HG03064 (cell line): ENCODE data around the gene URB2.
"Not testable (repeated sequence)": the region's sequence is repeated elsewhere in the genome, so short reads cannot be mapped to it uniquely, and the experiment has no call there.

ENCODE experiments used
- ATAC-seq: cut with Tn5 transposase; IDR thresholded peaks from one replicate; pipeline ENCODE4 v1.9.1; 2021; ENCODE audit warnings: low read depth; ENCODE audit not compliant: unreplicated experiment

Gene URB2

DNA sequence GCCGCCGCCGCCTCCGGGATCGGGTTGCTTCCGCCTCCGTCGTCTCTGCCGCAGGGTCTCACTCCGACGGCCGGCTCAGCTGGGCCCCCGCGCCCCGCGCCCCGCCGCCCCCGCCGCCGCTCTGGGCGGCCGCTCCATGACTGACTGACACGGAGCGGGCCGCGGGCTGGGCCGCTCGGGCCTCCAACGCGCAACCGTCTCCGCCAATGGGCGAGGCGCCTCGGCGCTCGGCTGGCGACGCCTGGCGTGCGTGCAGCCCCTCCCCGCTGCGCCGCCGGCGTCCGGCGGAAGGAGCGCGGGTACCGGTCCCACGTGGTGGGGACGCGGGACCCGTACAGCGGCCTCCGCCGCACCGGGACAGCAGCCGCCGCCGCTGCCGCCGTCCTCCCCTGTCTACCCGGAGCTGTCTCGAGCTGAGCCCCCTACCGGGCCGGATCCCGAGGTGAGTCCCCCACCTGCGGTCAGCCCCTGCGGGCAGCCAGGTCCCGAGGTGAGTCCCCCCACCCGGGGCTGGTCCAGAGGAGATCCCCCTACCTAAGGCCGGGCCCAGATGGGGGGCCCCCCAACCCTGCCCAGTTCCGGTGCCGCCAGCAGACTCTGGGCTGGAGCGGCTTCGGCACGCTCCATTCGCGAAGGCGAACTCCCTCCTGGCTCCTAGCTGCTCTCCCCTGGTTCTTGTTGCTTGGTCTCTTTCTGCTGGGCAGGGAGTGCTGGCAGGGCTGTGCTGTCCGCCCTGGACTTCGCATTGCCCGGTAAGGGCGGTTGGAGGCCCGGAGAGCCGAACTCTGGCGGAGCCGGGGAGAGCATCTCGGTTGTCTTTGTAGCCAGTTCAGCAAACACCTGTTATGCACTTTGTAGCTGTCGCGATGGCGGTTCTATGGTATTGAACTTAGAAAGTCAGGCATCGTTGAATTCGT, at the start of gene URB2, which contains the start of gene TAF5L:
Gene URB2 (plus strand): TSS at position 333 of the 917 bp plus-strand sequence. CDS start 1,387 bp downstream, outside the sequence.
Gene TAF5L (minus strand): TSS at position 208 of the 917 bp plus-strand sequence. CDS start 11,640 bp downstream, outside the sequence.
- peak; percentile 79 for ATAC-seq

GRCh38 chr1:229578168-229579058, 47.6 kb upstream of the URB2 start:
- ATAC-seq = peak; percentile 30

DNA sequence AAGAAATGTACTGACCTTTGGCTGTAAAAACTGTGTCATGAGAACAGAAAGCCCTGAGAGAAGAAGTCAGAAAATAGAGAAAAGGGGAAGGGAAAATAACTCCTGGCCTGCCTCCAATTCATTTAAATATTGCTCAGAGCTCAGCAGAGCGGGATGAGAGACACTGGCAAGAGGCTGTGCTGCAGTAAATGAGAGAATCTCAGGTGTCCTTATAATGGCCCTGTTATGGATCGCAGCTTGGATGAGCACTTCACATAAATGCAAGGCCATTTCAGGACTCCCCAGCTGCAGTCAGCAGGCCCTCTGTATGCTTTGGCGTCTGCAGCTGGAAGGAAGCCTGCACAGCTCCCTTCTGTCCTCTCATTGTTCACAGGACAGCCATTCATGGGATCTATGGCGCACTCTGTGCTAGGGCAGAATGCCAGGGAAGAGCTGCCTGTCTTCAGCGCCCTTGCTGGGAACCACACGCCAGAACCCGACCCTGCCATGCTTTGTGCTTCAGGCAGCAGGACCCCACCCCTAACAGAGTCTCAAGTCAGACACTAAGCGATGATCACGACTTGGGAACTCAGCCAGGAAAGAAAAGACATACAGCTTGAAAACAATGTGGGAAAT, 46.9 kb upstream of the URB2 start:
- peak; percentile 95 for ATAC-seq

DNA sequence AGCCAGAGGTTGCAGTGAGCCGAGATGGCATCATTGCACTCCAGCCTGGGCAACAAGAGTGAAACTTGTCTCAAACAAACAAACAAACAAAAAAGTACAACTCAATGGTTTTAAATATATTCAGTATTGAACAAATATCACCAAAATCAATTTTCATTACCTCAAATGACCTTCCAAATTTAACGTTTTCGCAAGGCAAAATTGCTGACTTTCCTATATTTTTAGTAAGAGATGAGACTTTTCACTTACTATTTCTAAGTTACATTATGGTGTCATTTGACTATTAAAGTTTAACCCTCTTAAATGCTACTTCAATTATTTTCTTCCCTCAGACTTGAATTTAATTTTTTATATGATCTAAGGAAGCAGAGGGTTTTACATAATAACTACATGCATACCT, 44.6 kb upstream of the URB2 start:
- no peak for ATAC-seq

GRCh38 chr1:229582011-229582694, 43.9 kb upstream of the URB2 start:
- no peak for ATAC-seq

DNA sequence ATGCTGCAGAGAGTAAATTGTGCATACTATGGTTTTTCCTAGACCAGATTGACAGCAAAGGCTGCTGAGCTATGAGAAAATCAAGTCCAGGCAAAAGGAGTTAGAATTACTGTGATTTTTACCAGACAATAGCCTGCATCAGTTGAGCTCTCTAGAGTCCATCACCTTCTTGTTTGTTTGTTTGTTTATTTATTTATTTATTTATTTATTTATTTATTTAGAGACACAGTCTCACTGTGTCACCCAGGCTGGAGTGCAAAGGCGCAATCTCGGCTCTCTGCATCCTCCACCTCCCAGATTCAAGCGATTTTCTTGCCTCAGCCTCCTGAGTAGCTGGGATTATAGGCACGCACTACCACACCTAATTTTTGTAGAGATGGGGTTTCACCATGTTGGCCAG, 43.3 kb upstream of the URB2 start:
- no peak for ATAC-seq

GRCh38 chr1:229585338-229585737, 40.7 kb upstream of the URB2 start:
- ATAC-seq = no peak

DNA sequence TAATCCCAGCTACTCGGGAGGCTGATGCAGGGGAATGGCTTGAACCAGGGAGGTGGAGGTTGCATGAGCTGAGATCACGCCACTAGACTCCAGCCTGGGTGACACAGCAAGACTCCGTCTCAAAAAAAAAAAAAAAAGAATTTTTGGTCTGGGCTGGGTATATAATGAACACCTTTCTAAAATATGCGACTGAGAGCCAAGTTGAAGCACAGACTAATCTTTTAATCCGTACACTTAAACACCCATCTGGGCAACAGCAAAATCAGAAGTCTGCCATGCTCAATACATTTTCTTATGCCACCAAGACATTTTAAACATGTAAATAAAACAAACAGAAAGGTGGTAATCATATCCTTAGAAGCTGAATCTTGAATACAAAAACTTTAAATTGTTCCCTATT, 35.9 kb upstream of the URB2 start:
- no peak for ATAC-seq

- no peak for ATAC-seq
Observed at GRCh38 chr1:229593800-229594199, 32.2 kb upstream of the URB2 start.

- ATAC-seq = no peak
Observed at GRCh38 chr1:229594227-229595008, 31.6 kb upstream of the URB2 start.

- not testable (repeated sequence) for ATAC-seq
Observed at GRCh38 chr1:229595876-229596275, 30.2 kb upstream of the URB2 start.

GRCh38 chr1:229596925-229597699, 28.9 kb upstream of the URB2 start:
- ATAC-seq = no peak

DNA sequence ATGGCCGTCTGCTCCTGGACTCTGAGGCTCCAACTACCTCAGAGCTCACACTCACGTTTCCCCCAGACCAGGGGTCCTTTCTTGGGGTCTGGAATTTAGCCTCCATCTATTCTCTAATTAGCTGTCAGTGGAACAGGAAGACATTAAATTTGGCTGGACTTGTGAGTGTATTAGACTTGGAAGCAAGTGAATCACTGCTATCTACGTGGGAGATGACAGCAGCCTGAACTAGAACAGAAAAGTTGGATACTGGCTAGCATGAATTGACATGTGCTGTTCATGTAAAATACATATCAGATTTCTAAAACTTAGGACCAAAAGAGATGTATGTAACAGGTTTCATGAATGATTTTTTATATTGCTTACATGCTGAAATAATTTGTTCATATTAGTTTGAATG, 28.2 kb upstream of the URB2 start:
- ATAC-seq = no peak

GRCh38 chr1:229599218-229599954, 26.7 kb upstream of the URB2 start:
- ATAC-seq = no peak

GRCh38 chr1:229600229-229600628, 25.8 kb upstream of the URB2 start:
- no peak for ATAC-seq

GRCh38 chr1:229603371-229604005, 22.6 kb upstream of the URB2 start:
- no peak for ATAC-seq

GRCh38 chr1:229607370-229607769, 18.7 kb upstream of the URB2 start:
- no peak for ATAC-seq

- ATAC-seq = no peak
Observed at GRCh38 chr1:229608590-229608989, 17.5 kb upstream of the URB2 start.
